NB4 (cell line): ENCODE results near the gene MAST4.

Experiments used
- DNase-seq: peaks from one replicate; pipeline ENCODE4 v3.0.0; 2010; ENCODE audit warnings: low read depth
- H3K4me3 ChIP-seq: one replicate; pipeline ENCODE4 v1.5.1; 2011; ENCODE audit warnings: mild to moderate bottlenecking, low read depth, low read length, moderate library complexity
- MYC ChIP-seq: IDR thresholded peaks from 2 replicates; pipeline ENCODE4 v1.6.1; 2011; ENCODE audit warnings: low read depth, low read length
- POLR2A ChIP-seq: IDR thresholded peaks from 2 replicates; pipeline ENCODE4 v1.6.1; 2011; ENCODE audit warnings: mild to moderate bottlenecking; ENCODE audit not compliant: insufficient read length; ENCODE audit errors: extremely low read depth
- TF ChIP-seq, protein P1 (sequence below): IDR thresholded peaks from one replicate; pipeline ENCODE4 v1.5.1; 2012; ENCODE audit warnings: low read depth, low read length
- TF ChIP-seq, protein P2 (sequence below): IDR thresholded peaks from 2 replicates; pipeline ENCODE4 v1.6.1; 2011; ENCODE audit warnings: low read depth, low read length

The MAST4 gene

DNA sequence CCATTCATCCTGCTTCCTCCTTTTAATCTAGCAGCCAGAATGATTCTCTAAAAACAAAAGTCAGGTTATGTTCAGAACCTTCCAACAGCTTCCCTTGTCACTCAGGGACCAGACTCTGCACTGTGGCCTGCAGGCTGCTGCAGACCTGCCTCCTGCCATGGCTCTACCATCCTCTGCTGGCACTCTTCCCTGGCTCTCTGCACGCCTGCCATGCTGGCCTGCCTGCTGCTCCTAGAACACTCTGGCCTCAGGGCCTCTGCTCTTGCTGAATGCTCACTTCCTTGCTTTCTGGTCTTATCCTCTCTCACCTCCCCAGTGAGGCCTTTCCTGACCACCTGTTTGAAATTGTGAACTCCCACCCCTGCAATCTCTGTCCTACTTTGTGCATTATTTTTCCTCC lies 451.0 kb downstream of the MAST4 start:
- no peak for DNase-seq
- H3K4me3 ChIP-seq = no peak overlapping the region
- TF ChIP-seq, protein P1, sequence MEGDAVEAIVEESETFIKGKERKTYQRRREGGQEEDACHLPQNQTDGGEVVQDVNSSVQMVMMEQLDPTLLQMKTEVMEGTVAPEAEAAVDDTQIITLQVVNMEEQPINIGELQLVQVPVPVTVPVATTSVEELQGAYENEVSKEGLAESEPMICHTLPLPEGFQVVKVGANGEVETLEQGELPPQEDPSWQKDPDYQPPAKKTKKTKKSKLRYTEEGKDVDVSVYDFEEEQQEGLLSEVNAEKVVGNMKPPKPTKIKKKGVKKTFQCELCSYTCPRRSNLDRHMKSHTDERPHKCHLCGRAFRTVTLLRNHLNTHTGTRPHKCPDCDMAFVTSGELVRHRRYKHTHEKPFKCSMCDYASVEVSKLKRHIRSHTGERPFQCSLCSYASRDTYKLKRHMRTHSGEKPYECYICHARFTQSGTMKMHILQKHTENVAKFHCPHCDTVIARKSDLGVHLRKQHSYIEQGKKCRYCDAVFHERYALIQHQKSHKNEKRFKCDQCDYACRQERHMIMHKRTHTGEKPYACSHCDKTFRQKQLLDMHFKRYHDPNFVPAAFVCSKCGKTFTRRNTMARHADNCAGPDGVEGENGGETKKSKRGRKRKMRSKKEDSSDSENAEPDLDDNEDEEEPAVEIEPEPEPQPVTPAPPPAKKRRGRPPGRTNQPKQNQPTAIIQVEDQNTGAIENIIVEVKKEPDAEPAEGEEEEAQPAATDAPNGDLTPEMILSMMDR = no peak
- TF ChIP-seq MYC = no peak
- TF ChIP-seq POLR2A = no peak
- TF ChIP-seq, protein P2, sequence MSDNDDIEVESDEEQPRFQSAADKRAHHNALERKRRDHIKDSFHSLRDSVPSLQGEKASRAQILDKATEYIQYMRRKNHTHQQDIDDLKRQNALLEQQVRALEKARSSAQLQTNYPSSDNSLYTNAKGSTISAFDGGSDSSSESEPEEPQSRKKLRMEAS = no peak

DNA sequence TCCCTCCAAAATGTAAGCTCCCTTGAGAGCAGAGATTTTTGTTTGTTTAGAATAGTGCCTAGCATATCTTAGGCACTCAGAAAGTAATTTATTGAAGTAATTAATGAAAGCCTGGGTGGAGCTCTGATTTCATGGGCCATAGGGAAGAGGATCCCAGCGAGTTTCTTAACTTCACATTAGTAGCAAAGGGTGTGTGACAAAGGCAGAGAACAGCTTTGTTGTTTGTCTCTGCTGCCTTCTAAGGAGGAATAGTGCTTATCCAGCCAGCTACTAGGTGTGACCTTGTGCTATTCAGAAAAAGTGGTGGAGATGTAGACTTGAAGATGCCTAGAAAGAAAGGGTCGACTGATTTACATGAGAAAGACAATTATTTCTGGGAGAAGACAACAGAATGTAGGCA lies 451.4 kb downstream of the MAST4 start:
- no peak overlapping the region for H3K4me3 ChIP-seq
- TF ChIP-seq, protein P2 = no peak
- TF ChIP-seq, protein P1 = no peak

DNA sequence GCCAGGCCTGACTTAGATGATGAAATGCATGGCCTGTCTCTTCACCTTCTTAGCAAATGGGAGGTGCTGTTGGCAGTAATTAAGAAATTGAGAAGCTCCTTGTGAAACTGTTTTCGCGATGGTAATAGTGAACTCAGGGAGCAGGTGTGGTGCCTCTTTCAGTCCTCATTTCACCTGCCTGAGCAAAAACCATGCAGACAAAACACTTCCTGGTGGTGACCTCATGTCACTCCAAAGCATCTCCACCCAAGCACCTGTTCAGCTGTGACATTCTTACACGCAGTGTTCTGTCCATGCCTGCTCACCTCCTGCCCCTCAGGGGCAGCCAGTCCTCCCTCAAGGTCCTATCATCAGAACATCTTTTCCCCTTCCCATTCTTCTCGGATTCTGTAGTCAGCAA lies 453.9 kb downstream of the MAST4 start:
- no peak for DNase-seq

More for the DNA sequence above, 451.4 kb downstream of the MAST4 start:
- no peak for DNase-seq

DNA sequence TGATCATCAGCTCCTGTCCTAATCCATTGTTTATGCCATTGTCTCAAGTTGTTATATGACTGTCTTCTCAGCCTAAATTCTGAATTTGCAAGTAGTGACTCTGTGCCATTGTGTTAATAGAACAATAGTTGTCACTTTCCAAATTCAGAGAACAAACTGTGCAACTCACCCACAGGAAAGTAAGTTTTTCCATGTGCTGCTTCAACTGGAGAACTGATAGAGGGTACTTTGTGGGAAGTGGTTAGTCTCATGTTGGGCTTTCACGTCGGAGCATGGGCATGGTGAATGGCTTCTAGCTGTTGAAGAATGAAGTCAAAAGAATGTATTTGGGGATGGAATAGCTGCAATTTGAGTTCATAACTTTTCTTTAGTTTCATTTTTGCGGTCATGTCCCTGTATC lies 454.4 kb downstream of the MAST4 start:
- no peak for TF ChIP-seq MYC
- TF ChIP-seq, protein P1 = no peak
- TF ChIP-seq, protein P2 = no peak
- no peak for TF ChIP-seq POLR2A
- DNase-seq = no peak
- no peak overlapping the region for H3K4me3 ChIP-seq

More for the DNA sequence above, 453.9 kb downstream of the MAST4 start:
- H3K4me3 ChIP-seq = no peak overlapping the region
- TF ChIP-seq, protein P1 = no peak
- TF ChIP-seq MYC (no peak), POLR2A (no peak)
- TF ChIP-seq, protein P2 = no peak

DNA sequence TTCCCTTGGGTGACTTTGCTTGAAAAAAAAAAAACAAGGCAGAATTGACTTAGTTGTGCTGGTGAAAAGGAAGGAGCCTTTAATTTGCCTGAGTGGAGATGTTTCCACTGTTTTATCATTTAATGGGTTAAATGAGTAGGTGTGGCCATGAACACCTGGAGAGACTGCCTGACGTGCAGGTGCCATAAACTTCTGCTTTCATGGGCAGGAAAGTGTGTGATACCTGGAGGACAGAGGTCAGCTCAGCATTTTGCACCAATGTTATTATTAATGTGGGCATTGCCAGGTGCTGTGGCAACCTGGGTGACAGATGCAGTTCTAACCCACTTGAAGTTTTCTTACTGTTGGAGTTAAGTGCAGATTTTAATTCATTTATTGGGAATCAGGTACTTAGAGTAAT lies 455.0 kb downstream of the MAST4 start:
- H3K4me3 ChIP-seq = no peak overlapping the region
- DNase-seq = no peak
- TF ChIP-seq POLR2A (no peak), MYC (no peak)
- TF ChIP-seq, protein P2 = no peak
- TF ChIP-seq, protein P1 = no peak

DNA sequence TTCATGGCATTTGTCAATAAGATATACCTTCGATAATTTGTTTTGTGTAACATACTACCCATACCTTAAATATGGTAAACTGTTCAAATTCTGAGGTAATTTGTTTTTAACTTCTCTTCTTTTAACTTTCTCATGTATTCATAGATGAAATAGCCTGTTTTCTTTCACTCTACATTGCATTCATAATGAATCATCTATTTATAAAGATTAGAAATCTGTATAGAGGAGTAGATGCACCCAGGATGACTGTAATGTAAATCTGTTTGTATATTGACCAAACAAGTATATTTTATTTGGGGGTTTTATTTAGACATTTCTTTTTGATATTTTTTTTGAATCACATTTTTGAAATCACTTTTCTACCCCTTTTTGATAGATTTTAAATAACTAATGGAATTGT lies 455.8 kb downstream of the MAST4 start:
- TF ChIP-seq, protein P2 = no peak
- TF ChIP-seq MYC = no peak
- TF ChIP-seq, protein P1 = no peak
- H3K4me3 ChIP-seq = no peak overlapping the region
- no peak for DNase-seq
